Upper lobe of left lung (tissue), 6 donors: ENCODE measurements around the gene ENPP5. TPM values are rescaled to one million over a fixed set of nuclear protein-coding genes. Genes with fewer than 3 reads are reported as not detected.

Source experiments
- ATAC-seq, 2 donors: fragments of 200-7000 bp; cut with Tn5 transposase; one replicate each; pipeline ENCODE4 v1.9.1; 2022; ENCODE audit warnings: mild to moderate bottlenecking in 2 of 2, moderate library complexity in 2 of 2; ENCODE audit not compliant: low FRiP score in 2 of 2
- DNase-seq, 2 donors: peaks; one replicate each; pipeline ENCODE4 v3.0.0-alpha.2; 2019 to 2020
- H3K27ac ChIP-seq, 4 donors: fragments of 200-600 bp; sonication (generic); one replicate each; pipeline ENCODE4 v1.5.1; 2016 to 2019
- H3K27me3 ChIP-seq, 4 donors: fragments of 200-600 bp; sonication (generic); one replicate each; pipeline ENCODE4 v1.5.1; 2017 to 2019
- H3K36me3 ChIP-seq, 4 donors: fragments of 200-600 bp; sonication (generic); one replicate each; pipeline ENCODE4 v1.5.1; 2016 to 2019
- H3K4me1 ChIP-seq, 4 donors: fragments of 200-600 bp; sonication (generic); one replicate each; pipeline ENCODE4 v1.5.1; 2018 to 2019
- H3K4me3 ChIP-seq, 4 donors: fragments of 200-600 bp; sonication (generic); one replicate each; pipeline ENCODE4 v1.5.1; 2017 to 2019; ENCODE audit warnings: mild to moderate bottlenecking in 2 of 4, moderate library complexity in 1 of 4
- H3K9me3 ChIP-seq, 4 donors: fragments of 200-600 bp; sonication (generic); one replicate each; pipeline ENCODE4 v1.5.1; 2018 to 2019
- EP300 ChIP-seq, 4 donors: sonication (generic); formaldehyde crosslinking; IDR thresholded peaks; one replicate each; pipeline ENCODE4 v1.5.1; 2017; ENCODE audit warnings: antibody characterized with exemption in 4 of 4, control low read depth in 2 of 4
- POLR2A ChIP-seq, 4 donors: fragments of 450-650 bp; IDR thresholded peaks; one replicate each; pipeline ENCODE4 v1.5.1; 2016 to 2017; ENCODE audit warnings: antibody characterized with exemption in 4 of 4, mild to moderate bottlenecking in 2 of 4
- POLR2AphosphoS5 ChIP-seq, 2 donors: sonication (generic); formaldehyde crosslinking; IDR thresholded peaks; one replicate each; pipeline ENCODE4 v1.5.1; 2017; ENCODE audit warnings: antibody characterized with exemption in 2 of 2
- WGBS, 2 donors: methylation state at CpG; one replicate each; pipeline ENCODE4 v1.1.5; 2017 to 2018; 5-methylcytosine and 5-hydroxymethylcytosine counted together
- total RNA-seq, 6 donors: library from RNA; depleted of rRNA in 4 of 6; stranded (reverse); fragments of >200 nt in 4 of 6; gene quantifications; one replicate each; pipeline versions ENCODE4 v1.1.0 to v1.2.1, GENCODE V29; 2016 to 2021
- TF ChIP-seq, protein P1 (sequence below), 6 experiments: fragments of 450-650 bp in 4 of 6; fragments of 200-600 bp in 2 of 6; sonication (generic) in 2 of 6; IDR thresholded peaks; one replicate each; pipeline ENCODE4 v1.5.1; 2016 to 2019; ENCODE audit warnings: antibody characterized with exemption in 6 of 6
- donor health status: DM: no; HTN: no; CAD: no; lungs with moderate emphysema.
- donor health status: DM: no; HTN: yes; CAD: no; lungs with severe emphysema.

ENPP5 gene
- total RNA-seq, 6 donors from 2014 or later, result 2.7 to 21.0 (median 7.8) TPM

DNA sequence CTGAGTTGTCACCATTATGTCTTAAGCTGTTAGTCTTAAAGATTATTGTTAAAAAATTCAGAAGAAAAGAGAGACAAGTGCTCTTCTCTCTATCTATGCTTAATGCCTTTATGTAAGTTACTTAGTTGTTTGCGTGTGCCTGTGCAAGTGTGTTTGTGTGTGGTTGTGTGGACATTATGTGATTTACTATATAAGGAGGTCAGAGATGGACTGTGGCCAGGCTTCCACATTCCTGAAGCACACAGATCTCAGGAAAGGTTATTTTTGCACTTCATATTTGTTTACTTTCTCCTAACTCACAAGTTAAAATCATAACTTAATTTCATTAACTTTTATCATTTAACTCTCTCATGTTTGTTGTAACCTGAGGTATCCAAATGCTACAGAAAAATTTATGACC is 26.5 kb downstream of the ENPP5 start:
- H3K9me3 ChIP-seq, result no peaks in the 10 kb centered on the region
- WGBS, 2 donors, result 33 to 59% methylated on average over 1 of the region's 1 CpG
- peaks cover 0 to 9% (median 0%) of the 10 kb centered on the region in 4 donors for H3K4me1 ChIP-seq
- H3K27ac ChIP-seq, result no peak overlapping the region
- TF ChIP-seq, protein P1, sequence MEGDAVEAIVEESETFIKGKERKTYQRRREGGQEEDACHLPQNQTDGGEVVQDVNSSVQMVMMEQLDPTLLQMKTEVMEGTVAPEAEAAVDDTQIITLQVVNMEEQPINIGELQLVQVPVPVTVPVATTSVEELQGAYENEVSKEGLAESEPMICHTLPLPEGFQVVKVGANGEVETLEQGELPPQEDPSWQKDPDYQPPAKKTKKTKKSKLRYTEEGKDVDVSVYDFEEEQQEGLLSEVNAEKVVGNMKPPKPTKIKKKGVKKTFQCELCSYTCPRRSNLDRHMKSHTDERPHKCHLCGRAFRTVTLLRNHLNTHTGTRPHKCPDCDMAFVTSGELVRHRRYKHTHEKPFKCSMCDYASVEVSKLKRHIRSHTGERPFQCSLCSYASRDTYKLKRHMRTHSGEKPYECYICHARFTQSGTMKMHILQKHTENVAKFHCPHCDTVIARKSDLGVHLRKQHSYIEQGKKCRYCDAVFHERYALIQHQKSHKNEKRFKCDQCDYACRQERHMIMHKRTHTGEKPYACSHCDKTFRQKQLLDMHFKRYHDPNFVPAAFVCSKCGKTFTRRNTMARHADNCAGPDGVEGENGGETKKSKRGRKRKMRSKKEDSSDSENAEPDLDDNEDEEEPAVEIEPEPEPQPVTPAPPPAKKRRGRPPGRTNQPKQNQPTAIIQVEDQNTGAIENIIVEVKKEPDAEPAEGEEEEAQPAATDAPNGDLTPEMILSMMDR (IDR thresholded peaks at IDR 0.05), result no peak
- TF ChIP-seq EP300 (IDR thresholded peaks at IDR 0.05) (no peak), POLR2AphosphoS5 (IDR thresholded peaks at IDR 0.05) (no peak), POLR2A (IDR thresholded peaks at IDR 0.05) (no peak)
- no peak for ATAC-seq
- H3K4me3 ChIP-seq, result no peak overlapping the region
- peak in 1 of 2 donors; percentile 40 for DNase-seq
- H3K27me3 ChIP-seq, result no peaks in the 10 kb centered on the region
- peaks cover 0 to 11% (median 0%) of the 10 kb centered on the region in 4 donors for H3K36me3 ChIP-seq

DNA sequence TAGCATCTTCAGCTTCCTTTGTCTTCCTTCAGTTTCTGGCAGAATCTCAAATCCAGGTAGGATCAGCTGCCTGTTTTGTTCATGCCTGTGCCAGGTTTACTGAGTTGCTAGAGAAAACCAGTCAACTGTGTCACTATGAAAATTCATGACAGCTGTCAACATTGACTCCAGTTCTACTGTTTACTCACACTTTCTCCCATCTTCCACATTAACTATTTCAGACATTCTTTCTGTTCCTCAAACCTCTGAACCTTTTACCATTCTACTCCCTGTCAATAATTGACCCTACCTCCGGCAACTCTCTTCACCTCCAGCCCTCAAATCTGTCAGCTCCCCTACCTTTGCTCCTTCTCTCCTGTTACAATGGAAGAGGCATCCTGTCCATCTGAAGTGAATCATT is 32.5 kb downstream of the ENPP5 start:
- WGBS, 2 donors, result 76 to 88% methylated on average over 1 of the region's 1 CpG
- no peak for DNase-seq
- no peak for ATAC-seq

GRCh38 chr6:46137387-46137786 is 33.4 kb downstream of the ENPP5 start:
- Histone ChIP-seq H3K4me1 (peaks cover 0 to 10% (median 0%) of the 10 kb centered on the region in 4 donors), H3K27me3 (no peaks in the 10 kb centered on the region), H3K27ac (no peak overlapping the region), H3K9me3 (no peaks in the 10 kb centered on the region), H3K4me3 (no peak overlapping the region), H3K36me3 (peaks cover 0 to under 1% (median 0%) of the 10 kb centered on the region in 4 donors)
- TF ChIP-seq POLR2A (IDR thresholded peaks at IDR 0.05) (no peak), POLR2AphosphoS5 (IDR thresholded peaks at IDR 0.05) (no peak), EP300 (IDR thresholded peaks at IDR 0.05) (no peak)
- TF ChIP-seq, protein P1 (IDR thresholded peaks at IDR 0.05), result no peak
- no peak for DNase-seq
- WGBS, 2 donors, result 79 to 83% methylated on average over 2 of the region's 2 CpGs
- ATAC-seq, result no peak

More for the DNA sequence above, 32.5 kb downstream of the ENPP5 start:
- Histone ChIP-seq H3K4me3 (no peak overlapping the region), H3K27me3 (no peaks in the 10 kb centered on the region), H3K36me3 (peaks cover 0 to 8% (median 0%) of the 10 kb centered on the region in 4 donors), H3K9me3 (no peaks in the 10 kb centered on the region), H3K4me1 (peaks cover 0 to 10% (median 0%) of the 10 kb centered on the region in 4 donors), H3K27ac (no peak overlapping the region)
- no peak for TF ChIP-seq EP300 (IDR thresholded peaks at IDR 0.05)
- TF ChIP-seq POLR2AphosphoS5 (IDR thresholded peaks at IDR 0.05), result no peak

GRCh38 chr6:46136831-46137230 is 33.9 kb downstream of the ENPP5 start:
- TF ChIP-seq POLR2AphosphoS5 (IDR thresholded peaks at IDR 0.05) (no peak), POLR2A (IDR thresholded peaks at IDR 0.05) (no peak), EP300 (IDR thresholded peaks at IDR 0.05) (no peak)
- TF ChIP-seq, protein P1 (IDR thresholded peaks at IDR 0.05), result no peak
- H3K9me3 ChIP-seq, result no peaks in the 10 kb centered on the region
- no peaks in the 10 kb centered on the region for H3K27me3 ChIP-seq
- peaks cover 0 to 10% (median 0%) of the 10 kb centered on the region in 4 donors for H3K4me1 ChIP-seq
- ATAC-seq (no peak), DNase-seq (no peak)
- H3K4me3 ChIP-seq, result no peak overlapping the region
- H3K36me3 ChIP-seq, result no peaks in the 10 kb centered on the region
- H3K27ac ChIP-seq, result no peak overlapping the region
- 93 to 98% methylated on average over 2 of the region's 2 CpGs for WGBS, 2 donors

DNA sequence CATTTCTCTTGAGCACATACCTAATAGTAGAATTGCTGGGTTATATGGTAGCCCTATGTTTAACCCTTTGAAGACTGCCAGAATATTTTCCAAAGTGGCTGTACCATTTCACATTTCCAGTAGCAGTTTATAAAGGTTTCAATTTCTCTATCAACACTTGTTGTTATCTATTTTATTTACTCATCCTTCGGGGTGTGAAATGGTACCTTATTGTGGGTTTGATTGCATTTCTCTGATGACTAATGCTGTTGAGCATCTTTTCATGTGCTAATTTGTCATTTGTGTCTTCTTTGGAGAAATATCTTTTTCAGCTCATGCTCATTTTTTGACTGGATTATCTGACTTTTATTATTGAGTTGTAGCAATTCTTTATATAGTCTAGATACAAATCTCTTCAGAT is 35.6 kb downstream of the ENPP5 start:
- ATAC-seq, result no peak
- Histone ChIP-seq H3K9me3 (no peaks in the 10 kb centered on the region), H3K36me3 (no peaks in the 10 kb centered on the region), H3K4me1 (peaks cover 0 to 17% (median 3%) of the 10 kb centered on the region in 4 donors), H3K4me3 (no peak overlapping the region), H3K27ac (no peak overlapping the region), H3K27me3 (no peaks in the 10 kb centered on the region)
- WGBS, 2 donors, result 76 to 79% methylated on average over 1 of the region's 1 CpG
- DNase-seq, result no peak
- TF ChIP-seq, protein P1 (IDR thresholded peaks at IDR 0.05), result no peak
- TF ChIP-seq EP300 (IDR thresholded peaks at IDR 0.05), result no peak
